ENCODE results near the gene STN1. TPM values are rescaled to one million over a fixed set of nuclear protein-coding genes. Genes with fewer than 3 reads are reported as not detected.

STN1 gene
- total and polyA plus RNA-seq, 2 experiments from 2014 or later, result 43.5 to 44.7 TPM

DNA sequence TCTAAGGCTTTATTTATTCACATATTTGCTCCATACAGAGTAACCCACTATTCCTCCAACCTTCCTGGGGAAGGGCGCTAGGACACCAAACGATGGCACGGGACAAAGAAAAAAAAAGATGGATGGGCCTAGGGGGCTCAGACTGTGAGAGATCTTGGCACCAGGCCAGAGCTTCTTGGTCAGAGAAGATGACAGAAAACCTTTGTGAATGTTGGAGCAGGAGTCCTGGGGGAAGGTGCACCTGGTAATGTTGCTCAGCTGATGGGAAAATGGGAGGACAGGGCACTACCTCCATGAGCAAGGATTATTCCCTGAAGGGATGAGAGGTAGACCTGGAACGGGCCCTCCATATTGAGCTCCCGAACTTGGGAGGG lies 61.2 kb downstream of the STN1 start:
- Histone ChIP-seq H3K9me3 (ENCODE audit: low read depth) (no peaks in the 10 kb centered on the region), H3K4me3 (no peak overlapping the region), H3K4me1 (ENCODE audit: low read depth) (peaks cover 38% of the 10 kb centered on the region), H3K27ac (no peak overlapping the region), H3K27me3 (no peaks in the 10 kb centered on the region), H3K36me3 (no peaks in the 10 kb centered on the region)
- no peak for DNase-seq (ENCODE audit: low read depth in 1 of 2, low spot score in 1 of 2)
- TF ChIP-seq, protein P1, sequence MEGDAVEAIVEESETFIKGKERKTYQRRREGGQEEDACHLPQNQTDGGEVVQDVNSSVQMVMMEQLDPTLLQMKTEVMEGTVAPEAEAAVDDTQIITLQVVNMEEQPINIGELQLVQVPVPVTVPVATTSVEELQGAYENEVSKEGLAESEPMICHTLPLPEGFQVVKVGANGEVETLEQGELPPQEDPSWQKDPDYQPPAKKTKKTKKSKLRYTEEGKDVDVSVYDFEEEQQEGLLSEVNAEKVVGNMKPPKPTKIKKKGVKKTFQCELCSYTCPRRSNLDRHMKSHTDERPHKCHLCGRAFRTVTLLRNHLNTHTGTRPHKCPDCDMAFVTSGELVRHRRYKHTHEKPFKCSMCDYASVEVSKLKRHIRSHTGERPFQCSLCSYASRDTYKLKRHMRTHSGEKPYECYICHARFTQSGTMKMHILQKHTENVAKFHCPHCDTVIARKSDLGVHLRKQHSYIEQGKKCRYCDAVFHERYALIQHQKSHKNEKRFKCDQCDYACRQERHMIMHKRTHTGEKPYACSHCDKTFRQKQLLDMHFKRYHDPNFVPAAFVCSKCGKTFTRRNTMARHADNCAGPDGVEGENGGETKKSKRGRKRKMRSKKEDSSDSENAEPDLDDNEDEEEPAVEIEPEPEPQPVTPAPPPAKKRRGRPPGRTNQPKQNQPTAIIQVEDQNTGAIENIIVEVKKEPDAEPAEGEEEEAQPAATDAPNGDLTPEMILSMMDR (IDR thresholded peaks at IDR 0.05; ENCODE audit: low read depth, low read length), result no peak

DNA sequence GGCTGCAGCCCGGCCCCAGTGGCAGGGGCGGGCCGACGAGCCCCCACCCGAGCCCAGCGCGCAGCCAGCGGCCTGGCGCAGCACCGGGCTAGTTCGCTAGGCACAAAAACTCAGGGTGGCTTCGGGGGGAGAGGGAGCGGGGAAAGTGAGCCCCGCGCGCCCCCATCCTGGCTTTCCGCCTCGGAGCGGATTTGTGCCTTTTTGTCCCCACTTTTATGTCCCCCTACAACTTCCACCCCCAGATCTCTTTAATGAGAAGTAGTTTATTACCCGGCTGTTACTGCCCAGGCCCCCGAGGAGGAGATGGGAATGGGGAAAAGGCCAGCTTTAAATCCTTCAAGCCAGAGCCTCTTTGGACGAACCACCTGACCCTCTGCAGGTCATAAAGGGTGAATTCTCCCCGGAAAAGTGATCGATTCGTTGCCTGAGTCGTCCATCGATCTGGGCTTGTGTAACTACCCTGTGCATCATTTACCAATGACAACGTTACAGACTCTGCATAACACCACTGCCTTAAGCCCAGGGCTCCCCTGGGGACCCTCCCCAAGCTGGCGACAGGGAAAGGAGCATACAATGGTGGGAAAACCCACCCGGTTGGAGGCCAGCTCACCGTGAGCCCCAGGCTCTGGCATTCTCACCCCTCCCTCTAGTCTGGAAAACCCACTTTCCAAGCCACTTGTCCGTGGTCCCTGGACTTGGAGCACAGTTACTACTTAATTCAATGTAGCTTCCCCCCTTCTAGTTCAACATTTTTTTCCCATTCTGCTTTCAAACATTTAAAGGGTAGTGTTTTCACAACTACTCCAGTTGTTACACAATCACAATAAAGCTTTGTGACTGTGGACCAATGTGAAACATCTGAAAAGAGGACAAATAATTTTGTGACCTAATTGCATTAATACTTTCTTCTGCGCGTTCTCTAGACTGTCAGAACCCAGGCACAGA lies 61.9 kb downstream of the STN1 start:
- H3K4me3 ChIP-seq, result peak overlapping the region; percentile 87
- H3K9me3 ChIP-seq (ENCODE audit: low read depth), result no peaks in the 10 kb centered on the region
- TF ChIP-seq, protein P1 (IDR thresholded peaks at IDR 0.05; ENCODE audit: low read depth, low read length), result no peak
- DNase-seq (ENCODE audit: low read depth in 1 of 2, low spot score in 1 of 2), result no peak
- no peaks in the 10 kb centered on the region for H3K36me3 ChIP-seq
- no peaks in the 10 kb centered on the region for H3K27me3 ChIP-seq
- H3K27ac ChIP-seq, result peak overlapping the region; percentile 88
- peaks cover 44% of the 10 kb centered on the region for H3K4me1 ChIP-seq (ENCODE audit: low read depth)

DNA sequence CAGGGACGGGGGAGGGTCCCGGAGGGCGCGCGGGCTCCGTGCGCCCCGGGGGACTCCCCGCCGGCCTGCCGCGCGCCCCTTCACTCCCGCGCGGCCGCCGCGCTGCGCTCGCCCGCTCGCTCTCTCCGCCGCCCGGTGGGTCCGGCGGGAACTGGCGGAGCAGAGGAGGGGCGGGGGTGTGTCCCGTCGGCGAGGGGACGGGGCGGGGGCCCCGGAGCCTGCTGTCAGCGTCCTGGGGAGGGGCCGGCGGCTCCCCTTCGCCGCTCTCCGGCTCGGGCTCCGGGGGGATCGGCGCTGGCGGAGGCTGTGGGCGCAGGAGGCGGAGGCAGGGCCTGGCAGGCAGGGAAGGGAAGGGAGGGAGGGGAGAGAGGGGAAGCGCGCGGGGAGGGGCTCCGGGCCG lies 62.6 kb downstream of the STN1 start, which contains the start of gene SH3PXD2A:
TSS of gene SH3PXD2A (minus strand) at position 153 of the 400 bp plus-strand sequence. CDS start 310 bp downstream, outside the sequence.
- Histone ChIP-seq H3K27ac (peak within 1 kb of the TSS; percentile 88), H3K4me1 (ENCODE audit: low read depth) (peaks cover 44% of the 10 kb centered on the region)
- TF ChIP-seq, protein P1 (IDR thresholded peaks at IDR 0.05; ENCODE audit: low read depth, low read length), result no peak

DNA sequence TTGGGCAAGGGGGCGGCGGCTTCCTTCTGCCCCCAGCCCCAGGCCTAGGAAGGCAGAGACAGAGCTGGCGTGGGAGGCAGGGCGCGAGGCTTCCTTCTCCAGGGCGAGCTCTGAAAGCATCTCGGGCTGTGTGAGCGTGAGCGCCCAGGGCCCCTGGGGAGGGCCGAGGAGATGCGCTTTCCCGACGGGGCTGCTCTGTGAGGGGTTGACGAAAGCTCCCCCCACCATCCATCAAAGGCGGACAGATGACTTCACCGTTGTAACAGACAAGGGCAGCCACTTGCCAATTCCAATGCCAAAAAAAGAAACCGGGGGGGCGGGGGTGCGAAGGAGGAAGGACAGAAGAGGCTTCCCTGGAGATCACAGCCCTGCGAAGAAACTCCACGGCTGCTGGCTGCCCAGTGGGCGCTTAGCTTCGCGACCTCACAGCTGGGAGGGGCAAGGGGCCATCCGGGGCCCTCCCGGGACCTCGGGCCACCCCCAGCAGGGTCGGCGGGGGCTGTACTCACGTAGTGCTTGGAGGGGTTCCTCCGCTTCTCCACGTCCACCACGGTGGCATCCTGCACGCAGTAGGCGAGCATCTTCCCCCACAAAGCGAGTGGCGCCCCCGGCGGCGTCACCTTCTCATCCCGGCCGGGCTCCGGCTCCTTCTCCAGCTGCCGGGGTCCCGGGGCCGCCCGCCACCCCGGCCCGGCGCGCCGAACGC lies 63.1 kb downstream of the STN1 start:
- H3K36me3 ChIP-seq, result no peaks in the 10 kb centered on the region
- H3K27ac ChIP-seq, result peak overlapping the region; percentile 88
- no peaks in the 10 kb centered on the region for H3K27me3 ChIP-seq
- peak; percentile 37 to 70 for DNase-seq (ENCODE audit: low read depth in 1 of 2, low spot score in 1 of 2)
- peak overlapping the region; percentile 87 for H3K4me3 ChIP-seq
- no peaks in the 10 kb centered on the region for H3K9me3 ChIP-seq (ENCODE audit: low read depth)
- TF ChIP-seq, protein P1 (IDR thresholded peaks at IDR 0.05; ENCODE audit: low read depth, low read length), result peak; percentile 34
- H3K4me1 ChIP-seq (ENCODE audit: low read depth), result peaks cover 43% of the 10 kb centered on the region

More for the DNA sequence above, 62.6 kb downstream of the STN1 start, which contains the start of gene SH3PXD2A:
- H3K9me3 ChIP-seq (ENCODE audit: low read depth), result no peaks in the 10 kb centered on the region
- DNase-seq (ENCODE audit: low read depth in 1 of 2, low spot score in 1 of 2), result peak; percentile 38 to 87
- no peaks in the 10 kb centered on the region for H3K27me3 ChIP-seq
- peak within 1 kb of the TSS; percentile 87 for H3K4me3 ChIP-seq
- H3K36me3 ChIP-seq, result no peaks in the 10 kb centered on the region

DNA sequence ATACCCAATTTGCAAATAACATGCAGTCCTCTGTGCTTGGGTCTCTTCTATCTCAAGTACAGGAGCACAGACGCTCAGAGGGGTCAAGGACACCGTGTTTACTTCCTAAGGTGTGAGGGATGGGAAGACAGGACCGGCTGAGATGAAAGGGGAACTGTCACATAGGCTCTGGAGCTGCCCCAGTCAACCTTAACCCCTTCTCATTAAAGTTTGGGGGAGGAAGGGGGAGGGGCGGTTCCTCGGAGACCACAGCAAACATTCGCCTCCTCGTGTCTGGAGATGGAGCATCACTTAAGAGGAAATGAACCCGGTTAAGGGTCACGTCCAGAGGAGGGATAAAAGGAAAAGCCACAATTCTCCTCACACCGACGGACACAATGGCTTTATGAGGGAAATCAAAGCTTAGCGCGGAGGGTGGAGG lies 63.7 kb downstream of the STN1 start:
- Histone ChIP-seq H3K4me1 (ENCODE audit: low read depth) (peaks cover 42% of the 10 kb centered on the region), H3K27me3 (no peaks in the 10 kb centered on the region), H3K9me3 (ENCODE audit: low read depth) (no peaks in the 10 kb centered on the region), H3K27ac (peak overlapping the region; percentile 88), H3K4me3 (peak overlapping the region; percentile 87), H3K36me3 (no peaks in the 10 kb centered on the region)
- TF ChIP-seq, protein P1 (IDR thresholded peaks at IDR 0.05; ENCODE audit: low read depth, low read length), result no peak
- DNase-seq (ENCODE audit: low read depth in 1 of 2, low spot score in 1 of 2), result peak in 1 of 2 donors; percentile 77
